Raji (cell line): ENCODE data around the gene ZNF581.

Source experiments
- POLR2A ChIP-seq: IDR thresholded peaks from 2 replicates; pipeline ENCODE4 v1.6.1; 2011; ENCODE audit warnings: low read depth, low read length, control low read depth; ENCODE audit not compliant: insufficient read depth

ZNF581 gene

GRCh38 chr19:55680339-55681130 is 37.1 kb downstream of the ZNF581 start:
- TF ChIP-seq POLR2A = no peak

DNA sequence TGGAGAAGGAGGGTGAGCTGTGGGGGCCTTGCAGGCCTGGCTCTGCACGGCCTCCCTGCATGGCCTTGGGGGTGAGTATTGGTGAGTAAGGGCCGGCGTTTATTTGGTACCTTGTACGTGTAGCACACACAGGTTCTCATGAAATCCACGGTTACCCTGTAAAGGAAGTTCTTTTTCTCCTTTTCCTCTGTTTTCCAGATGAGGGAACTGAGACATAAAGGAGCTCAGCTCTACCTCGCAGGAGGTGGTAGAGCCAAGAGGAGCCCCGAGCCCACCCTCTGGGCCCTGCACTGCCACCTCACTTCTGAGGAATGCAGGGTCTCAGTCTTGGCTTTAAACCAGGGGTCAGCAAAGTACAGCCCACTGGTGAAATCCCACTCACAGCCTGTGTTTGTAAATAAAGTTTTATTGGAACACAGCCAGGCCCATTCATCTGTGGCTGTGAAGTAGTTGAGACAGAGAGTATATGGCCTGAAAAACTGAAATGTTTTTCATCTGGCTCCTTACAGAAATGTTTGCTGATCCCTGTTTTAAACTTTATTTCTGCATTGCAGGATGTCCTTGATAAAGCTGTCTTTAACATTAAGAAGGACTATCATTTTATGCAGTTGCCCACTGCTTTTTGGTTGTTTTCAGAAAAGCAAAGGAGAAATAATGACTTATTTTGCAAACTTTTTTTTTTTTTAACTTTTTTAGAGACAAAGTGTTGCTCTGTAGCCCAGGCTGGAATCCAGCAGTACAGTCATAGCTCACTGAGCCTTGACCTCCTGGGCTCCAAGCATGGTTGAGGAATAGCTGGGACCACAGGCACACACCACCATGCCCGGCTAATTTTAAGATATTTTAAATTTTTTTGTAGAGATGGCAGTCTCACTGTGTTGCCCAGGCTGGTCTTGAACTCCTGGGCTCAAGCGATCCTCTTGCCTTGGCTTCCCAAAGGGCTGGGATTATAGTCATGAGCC is 38.0 kb downstream of the ZNF581 start:
- no peak for TF ChIP-seq POLR2A

DNA sequence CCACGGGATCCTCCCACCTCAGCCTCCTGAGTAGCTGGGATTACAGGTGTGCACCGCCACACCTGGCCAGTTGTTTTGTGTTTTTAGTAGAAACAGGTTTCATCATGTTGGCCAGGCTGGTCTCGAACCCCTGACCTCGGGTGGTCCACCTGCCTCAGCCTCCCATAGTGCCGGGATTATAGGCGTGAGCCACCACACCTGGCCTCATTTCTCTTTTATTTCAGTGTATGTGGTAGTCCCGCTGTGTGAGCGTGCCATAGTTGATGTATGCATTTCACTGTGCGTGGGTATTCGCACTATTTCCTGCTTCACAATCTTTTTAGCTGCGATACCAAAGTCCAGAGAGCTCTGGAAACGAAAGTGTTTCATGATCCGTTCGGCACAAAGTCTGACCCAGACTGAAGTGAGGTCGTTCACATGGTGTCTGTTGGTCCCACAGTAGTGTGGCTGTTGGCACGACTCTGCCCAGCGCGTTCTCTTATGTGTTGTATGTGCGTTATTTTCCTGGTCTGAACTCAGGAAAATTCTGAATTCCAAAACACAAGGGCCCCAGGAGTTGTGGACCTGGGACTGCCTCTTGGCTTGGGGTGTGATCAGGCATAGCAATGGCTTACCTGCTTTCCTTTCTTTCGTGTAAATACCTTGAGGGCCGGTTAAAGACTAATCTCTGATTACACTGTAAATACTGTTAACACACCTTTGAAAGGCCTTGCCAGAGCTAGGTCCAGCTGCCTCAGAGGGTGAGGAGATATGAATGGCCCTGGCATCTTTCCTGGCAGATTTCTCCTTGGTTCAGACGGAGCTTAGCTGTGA is 40.2 kb downstream of the ZNF581 start:
- TF ChIP-seq POLR2A = no peak

DNA sequence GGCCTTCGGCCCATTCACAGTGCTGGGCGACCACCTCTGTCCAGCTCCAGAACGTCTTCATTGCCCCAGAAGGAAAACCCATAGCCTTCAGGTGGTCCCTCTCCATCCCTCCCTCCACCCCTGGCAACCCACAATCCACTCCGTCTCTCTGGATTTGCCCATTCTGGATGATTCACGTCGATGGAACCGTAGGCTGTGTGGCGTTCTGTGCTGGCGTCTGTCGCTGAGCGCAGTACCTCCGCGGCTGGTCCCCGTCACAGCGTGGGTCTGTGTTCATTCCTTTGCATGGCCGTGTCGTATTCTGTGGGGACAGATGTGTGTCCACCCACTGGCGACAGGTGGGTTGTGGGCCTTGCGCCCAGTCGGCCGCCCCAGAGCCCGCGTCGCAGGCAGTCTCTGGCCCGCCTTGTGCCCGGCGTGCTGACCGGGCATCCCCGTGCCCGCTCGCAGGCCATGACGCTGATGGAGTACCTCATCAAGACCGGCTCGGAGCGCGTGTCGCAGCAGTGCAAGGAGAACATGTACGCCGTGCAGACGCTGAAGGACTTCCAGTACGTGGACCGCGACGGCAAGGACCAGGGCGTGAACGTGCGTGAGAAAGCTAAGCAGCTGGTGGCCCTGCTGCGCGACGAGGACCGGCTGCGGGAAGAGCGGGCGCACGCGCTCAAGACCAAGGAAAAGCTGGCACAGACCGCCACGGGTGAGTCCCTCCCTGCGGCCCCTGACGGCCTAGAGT is 41.7 kb downstream of the ZNF581 start:
- no peak for TF ChIP-seq POLR2A

- TF ChIP-seq POLR2A = no peak
Measured at GRCh38 chr19:55685776-55686175, 42.3 kb downstream of the ZNF581 start.

DNA sequence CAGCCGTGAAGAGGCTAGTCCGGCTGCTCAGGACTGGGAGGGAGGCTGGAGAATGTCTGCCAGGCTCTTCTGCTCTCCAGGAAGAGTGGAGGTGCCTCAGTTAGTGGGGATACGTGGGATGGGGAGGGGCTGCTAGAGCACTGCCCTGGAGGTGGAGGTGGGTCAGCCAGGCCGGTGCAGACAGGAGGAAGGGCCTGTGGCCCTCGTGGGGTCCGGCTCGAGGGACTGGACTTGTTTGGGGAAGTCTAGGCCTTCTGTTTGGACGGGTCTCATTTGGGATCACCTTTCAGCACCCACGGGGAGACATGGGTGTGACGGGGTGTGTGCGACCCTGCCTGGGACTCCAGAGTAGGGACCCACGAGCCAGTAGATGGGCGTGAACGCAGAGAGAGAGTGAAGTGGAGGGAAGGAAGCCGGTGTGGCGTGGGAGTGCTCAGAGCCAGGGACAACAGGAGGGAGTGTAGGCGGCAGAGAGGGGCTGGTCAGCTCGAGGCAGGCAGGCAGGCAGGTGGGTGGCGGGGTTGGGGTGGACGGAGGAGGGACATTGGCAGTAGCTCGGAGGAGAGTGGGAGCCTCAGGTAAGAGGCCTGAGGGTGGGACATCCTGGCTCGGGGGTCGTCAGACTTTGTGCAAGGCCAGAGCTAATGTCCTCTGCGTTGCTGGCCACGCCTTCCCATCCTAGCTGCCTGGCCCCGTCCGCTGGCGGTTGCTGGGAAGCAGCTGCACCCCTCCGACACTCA is 43.0 kb downstream of the ZNF581 start:
- no peak for TF ChIP-seq POLR2A

DNA sequence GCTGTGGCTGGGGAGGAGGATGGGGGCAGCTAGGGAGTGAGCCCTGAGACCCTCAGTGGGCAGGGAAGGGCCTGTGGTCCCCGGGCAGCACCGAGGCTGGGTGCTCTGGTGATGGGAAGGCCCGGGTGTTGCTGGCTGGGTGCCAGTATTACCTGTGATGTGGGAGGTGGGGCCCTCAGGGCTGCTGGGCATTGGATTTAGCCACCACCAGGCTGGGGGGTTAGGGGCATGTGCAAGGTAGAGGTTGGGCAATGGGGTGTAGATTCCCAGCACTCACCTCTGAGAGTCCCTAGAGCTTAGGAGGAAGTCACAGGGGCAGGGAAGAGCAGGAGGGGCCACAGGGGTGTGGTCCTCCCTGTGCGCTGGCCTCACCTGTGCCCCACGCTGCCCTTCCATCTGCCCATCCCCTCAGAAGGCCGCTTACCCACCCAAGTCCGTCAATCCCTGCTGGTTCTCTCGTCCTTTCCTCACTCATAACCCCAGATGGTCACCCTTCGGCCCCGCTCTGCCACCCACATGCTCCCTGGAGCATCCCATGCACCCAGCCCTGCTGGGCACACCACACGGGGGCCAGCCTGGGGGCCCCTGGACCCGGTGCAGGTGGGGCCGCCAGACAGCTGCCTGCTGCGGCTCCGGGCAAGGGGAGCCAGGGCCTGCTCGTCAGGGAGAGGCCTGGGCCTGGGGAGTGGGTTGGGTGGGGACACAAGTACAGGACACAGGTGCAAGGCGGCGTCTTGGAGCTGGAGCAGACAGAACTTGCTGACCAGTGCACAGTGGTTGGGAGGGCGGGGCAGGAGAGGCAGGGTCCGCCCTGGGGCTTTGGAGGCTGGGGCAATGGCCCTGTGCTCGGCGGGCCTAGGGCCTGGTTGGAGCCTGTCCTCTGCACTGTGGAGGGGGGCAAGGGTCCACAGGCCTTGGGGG is 44.1 kb downstream of the ZNF581 start:
- TF ChIP-seq POLR2A = no peak

DNA sequence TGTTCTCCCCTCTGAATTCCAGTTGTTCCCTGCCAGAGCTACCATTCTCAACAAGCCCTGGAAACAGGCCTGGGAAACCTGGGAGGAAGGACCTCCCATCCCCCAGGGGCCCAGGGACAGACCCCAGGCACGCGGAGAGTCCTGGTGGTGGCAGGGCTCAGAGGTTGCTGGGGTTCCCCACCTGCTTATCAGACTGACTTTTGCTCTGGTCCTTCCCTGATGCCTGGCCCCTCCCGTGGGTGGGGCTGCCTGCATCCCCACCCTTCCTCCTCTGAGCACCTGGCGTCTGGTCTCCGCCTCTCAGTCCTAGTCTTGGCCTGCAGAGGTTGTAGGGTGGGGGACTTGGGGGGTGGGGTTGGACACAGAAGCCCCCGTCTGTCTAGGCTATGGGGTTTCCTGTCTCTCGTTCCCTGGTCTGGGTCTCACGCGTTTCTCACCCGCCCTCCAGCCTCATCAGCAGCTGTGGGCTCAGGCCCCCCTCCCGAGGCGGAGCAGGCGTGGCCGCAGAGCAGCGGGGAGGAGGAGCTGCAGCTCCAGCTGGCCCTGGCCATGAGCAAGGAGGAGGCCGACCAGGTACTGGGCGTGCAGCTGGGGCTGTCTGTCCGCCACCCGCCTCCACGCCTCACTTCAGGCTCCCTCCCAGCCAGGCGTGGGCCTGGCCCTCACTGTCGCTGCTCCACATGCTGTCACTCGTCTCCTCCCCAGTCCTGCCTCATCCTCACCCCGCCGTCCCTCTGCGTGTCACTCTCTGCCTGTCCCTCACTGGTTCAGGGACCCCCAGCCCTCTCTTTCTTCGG is 45.2 kb downstream of the ZNF581 start:
- no peak for TF ChIP-seq POLR2A

DNA sequence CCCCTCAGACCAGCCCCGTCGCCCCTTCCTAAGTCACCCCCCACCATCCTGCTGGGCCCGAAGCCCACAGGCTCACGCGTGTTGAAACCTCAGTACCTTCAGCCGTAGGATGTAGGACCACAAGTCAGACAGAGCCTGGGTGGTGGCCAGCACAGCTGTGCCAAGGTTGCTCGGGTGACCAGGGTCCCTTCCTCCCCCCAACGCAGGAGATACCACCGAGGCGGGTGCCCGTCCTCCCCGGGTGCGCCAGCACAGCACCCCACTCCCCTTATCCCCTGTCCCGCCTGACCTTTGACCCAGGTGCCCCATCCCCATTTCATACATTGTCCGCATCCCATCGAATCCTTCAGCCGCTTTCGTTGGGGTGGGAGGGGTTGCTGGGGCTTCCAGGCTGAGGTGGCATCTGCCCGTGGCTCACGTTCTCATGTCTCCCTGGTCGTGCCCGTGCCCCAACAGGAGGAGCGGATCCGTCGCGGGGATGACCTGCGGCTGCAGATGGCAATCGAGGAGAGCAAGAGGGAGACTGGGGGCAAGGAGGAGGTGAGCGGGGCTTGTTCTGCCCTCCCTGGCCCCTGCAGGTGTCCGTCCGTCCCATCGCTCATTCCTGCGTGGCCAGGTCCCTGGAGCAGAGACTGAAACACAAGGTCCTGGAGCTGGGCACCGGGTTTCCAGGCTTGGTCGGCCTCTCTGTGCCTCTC is 46.1 kb downstream of the ZNF581 start:
- no peak for TF ChIP-seq POLR2A

DNA sequence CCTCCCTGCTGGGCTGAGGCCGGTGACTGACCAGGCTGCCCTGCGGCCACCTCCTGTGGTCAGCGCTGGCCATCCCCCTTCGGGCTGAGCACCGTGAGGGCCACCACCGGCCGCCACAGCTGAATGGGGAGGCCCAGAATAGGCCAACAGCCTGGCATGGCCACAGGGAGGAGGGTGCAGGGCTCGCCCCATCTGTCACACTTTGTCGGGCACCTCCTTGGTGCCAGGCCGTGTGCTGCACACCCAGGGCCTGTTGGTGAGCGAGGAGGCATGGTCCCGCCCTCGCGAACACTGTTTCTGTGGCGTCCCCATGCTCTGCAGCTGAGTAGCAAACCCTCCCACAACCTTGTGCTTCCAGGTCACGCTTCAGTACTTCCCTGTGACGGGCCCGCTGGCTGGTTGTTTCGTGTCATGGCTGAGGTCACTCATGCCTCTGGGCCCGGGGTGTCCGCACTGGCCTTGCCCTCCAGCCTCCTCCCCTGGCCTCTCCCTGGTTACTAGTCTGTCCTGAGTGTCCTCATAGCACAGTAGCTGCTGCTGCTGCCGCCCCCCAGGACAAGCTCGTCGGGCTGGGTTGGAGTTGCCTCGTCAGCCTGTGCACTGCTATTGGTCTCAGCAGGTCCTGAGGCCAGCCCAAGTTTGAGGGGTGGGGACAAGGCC is 46.8 kb downstream of the ZNF581 start:
- no peak for TF ChIP-seq POLR2A
